Suprapubic skin (tissue), 4 donors: ENCODE measurements around the gene CFAP53. TPM values are rescaled to one million over a fixed set of nuclear protein-coding genes. Genes with fewer than 3 reads are reported as not detected.
A peak's percentile ranks its signal among the peaks of the same experiment; 100 is the strongest.

Source experiments
- DNase-seq, 2 donors: peaks; one replicate each; pipeline ENCODE4 v3.0.0-alpha.2; 2019; ENCODE audit warnings: low spot score in 2 of 2
- H3K27ac ChIP-seq: fragments of 200-600 bp; sonication (generic); one replicate; pipeline ENCODE4 v1.5.1; 2019
- H3K27me3 ChIP-seq: fragments of 200-600 bp; sonication (generic); one replicate; pipeline ENCODE4 v1.5.1; 2019
- H3K36me3 ChIP-seq: fragments of 200-600 bp; sonication (generic); one replicate; pipeline ENCODE4 v1.5.1; 2019
- H3K4me1 ChIP-seq: fragments of 200-600 bp; sonication (generic); one replicate; pipeline ENCODE4 v1.5.1; 2019
- H3K4me3 ChIP-seq: fragments of 200-600 bp; sonication (generic); one replicate; pipeline ENCODE4 v1.5.1; 2019; ENCODE audit warnings: mild to moderate bottlenecking
- H3K9me3 ChIP-seq: fragments of 200-600 bp; sonication (generic); one replicate; pipeline ENCODE4 v1.5.1; 2019
- CTCF ChIP-seq, 2 donors: fragments of 200-600 bp in 1 of 2; fragments of 450-650 bp in 1 of 2; sonication (generic) in 1 of 2; IDR thresholded peaks; one replicate each; pipeline ENCODE4 v1.5.1; 2016 to 2019; ENCODE audit warnings: antibody characterized with exemption in 2 of 2, mild to moderate bottlenecking in 1 of 2, moderate library complexity in 1 of 2
- EP300 ChIP-seq: sonication (generic); formaldehyde crosslinking; IDR thresholded peaks from one replicate; pipeline ENCODE4 v1.6.1; 2017; ENCODE audit warnings: antibody characterized with exemption
- POLR2A ChIP-seq, 2 donors: fragments of 450-650 bp; IDR thresholded peaks; one replicate each; pipeline ENCODE4 v1.6.1; 2017; ENCODE audit warnings: antibody characterized with exemption in 2 of 2, mild to moderate bottlenecking in 2 of 2, moderate library complexity in 2 of 2
- POLR2AphosphoS5 ChIP-seq, 3 donors: sonication (generic); formaldehyde crosslinking; IDR thresholded peaks; one replicate each; pipeline ENCODE4 v1.6.1; 2017; ENCODE audit warnings: antibody characterized with exemption in 3 of 3
- WGBS: methylation state at CpG from one replicate; pipeline ENCODE4 v1.1.5; 2018; 5-methylcytosine and 5-hydroxymethylcytosine counted together
- total RNA-seq, 4 donors: library from RNA; depleted of rRNA; stranded (reverse); fragments of >200 nt; gene quantifications; one replicate each; pipeline ENCODE4 v1.1.0, GENCODE V29; 2016

Gene CFAP53
- total RNA-seq, 4 donors from 2014 or later: 0.34 TPM; not detected in 3

DNA sequence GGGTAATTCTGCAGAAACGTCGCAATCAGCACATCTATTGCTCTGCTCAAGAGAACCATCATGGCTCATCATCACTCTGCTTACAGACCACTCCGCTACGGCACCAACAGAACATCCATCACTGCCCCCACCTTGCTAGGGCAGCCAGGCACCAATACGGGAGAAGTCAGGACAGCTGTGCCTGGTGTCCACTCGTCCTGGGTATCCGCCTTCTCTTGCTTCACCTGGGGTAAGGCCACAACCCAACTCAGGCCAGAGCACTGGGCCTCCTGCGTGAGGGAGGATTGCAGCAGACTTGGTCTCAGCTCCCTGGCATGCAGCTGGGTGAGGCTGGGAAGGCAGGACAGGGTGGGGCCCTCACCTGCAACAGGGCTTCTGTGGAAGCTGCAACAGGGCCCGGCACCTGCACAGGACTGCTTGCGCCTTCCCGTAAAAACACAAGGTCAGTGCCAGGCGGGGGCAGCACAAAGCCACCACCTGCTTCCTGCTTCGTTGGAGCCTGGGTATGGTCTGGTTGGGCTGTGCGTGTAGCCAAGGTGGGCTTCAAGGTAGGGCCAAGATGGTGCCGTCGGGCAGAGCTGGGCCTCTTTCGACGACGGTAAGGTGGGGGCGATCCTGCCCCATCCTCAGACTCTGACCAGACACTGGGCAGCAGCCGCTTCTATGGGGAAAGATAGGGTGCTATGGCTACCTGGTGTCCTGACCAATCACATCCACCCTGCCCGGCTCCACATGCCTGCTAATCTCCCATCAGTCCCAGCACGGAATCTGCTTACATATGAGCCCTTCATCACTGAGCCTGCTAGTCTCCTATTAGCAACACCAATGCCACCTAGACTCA lies 7.1 kb upstream of the CFAP53 start:
- no peak overlapping the region for H3K27ac ChIP-seq
- 87% methylated on average over 11 of the region's 23 CpGs for WGBS
- no peaks in the 10 kb centered on the region for H3K27me3 ChIP-seq
- DNase-seq: no peak
- TF ChIP-seq POLR2A (IDR thresholded peaks at IDR 0.05): no peak
- TF ChIP-seq EP300: no peak
- TF ChIP-seq POLR2AphosphoS5 (IDR thresholded peaks at IDR 0.05): no peak
- no peak for TF ChIP-seq CTCF (IDR thresholded peaks at IDR 0.05)
- H3K36me3 ChIP-seq: peaks cover 77% of the 10 kb centered on the region
- no peaks in the 10 kb centered on the region for H3K4me1 ChIP-seq
- H3K9me3 ChIP-seq: no peaks in the 10 kb centered on the region
- H3K4me3 ChIP-seq: no peak overlapping the region

DNA sequence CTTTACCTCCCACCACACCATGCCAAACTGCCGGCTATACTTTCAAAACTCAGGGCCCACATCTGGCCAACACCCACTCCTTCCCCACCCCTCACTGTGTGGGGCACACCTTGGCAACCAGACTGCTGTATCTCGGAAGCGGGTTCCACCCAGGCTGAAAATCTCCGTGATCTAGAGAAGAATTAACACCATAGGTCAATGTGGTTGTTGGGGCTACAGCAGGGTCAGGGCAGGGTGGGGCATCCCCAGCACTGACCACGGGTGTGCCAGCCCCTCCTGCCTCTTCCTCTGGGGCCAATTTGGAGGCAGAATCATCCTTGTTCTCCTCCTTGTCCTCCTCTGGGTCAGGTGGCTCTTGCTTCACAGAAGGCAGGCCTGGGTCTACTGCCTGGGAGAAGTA lies 6.3 kb upstream of the CFAP53 start:
- H3K36me3 ChIP-seq: peaks cover 77% of the 10 kb centered on the region
- 87% methylated on average over 5 of the region's 5 CpGs for WGBS
- no peak overlapping the region for H3K4me3 ChIP-seq

DNA sequence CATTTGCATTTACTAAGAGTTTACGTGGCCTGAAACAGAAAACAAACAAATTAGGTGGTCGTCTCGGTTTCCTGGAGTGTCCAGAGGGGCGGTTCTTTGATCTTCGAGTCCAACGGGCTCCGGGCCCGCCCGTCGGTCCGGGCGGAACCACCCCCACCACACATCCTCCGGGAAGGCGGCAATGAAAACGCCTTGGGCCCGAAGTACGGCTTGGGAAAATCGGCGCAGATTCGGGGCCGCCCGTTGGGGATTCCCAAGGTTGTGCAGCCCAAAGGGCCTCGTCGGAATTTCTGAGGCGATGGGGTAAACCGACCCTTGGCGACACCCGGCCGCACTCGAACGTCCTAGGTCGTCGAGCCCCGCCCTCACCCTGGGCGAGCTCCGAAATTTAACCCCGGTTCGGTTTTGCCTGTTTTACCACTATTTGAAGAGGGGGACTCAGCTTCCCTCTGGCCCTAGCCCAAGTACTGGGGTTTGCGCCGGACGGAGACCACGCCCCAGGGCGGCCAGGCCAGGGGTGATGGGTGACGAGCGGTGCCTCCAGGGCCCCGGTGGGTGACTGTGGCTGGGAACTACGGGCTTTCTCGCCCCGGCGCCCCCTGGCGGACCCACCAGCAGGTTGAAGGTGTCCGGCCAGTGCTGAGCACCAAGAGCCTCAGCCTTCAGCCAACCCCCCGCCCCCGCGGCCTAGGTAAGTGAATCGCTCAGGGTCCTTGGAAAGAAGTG lies 1.9 kb upstream of the CFAP53 start:
- peak; percentile 35 to 76 for TF ChIP-seq CTCF (IDR thresholded peaks at IDR 0.05)
- TF ChIP-seq EP300: no peak
- no peak for TF ChIP-seq POLR2A (IDR thresholded peaks at IDR 0.05)
- no peak for TF ChIP-seq POLR2AphosphoS5 (IDR thresholded peaks at IDR 0.05)
- peak in 1 of 2 donors; percentile 87 for DNase-seq
- Histone ChIP-seq H3K36me3 (peaks cover 37% of the 10 kb centered on the region), H3K27me3 (no peaks in the 10 kb centered on the region), H3K4me3 (peak overlapping the region; percentile 54), H3K9me3 (no peaks in the 10 kb centered on the region), H3K27ac (peak overlapping the region; percentile 46), H3K4me1 (peaks cover 19% of the 10 kb centered on the region)
- 15% methylated on average over 55 of the region's 56 CpGs for WGBS

More for the DNA sequence above, 6.3 kb upstream of the CFAP53 start:
- DNase-seq: no peak
- peaks cover 4% of the 10 kb centered on the region for H3K4me1 ChIP-seq
- H3K9me3 ChIP-seq: no peaks in the 10 kb centered on the region
- TF ChIP-seq CTCF (IDR thresholded peaks at IDR 0.05): no peak
- no peak for TF ChIP-seq POLR2A (IDR thresholded peaks at IDR 0.05)
- no peak for TF ChIP-seq EP300
- TF ChIP-seq POLR2AphosphoS5 (IDR thresholded peaks at IDR 0.05): no peak
- no peak overlapping the region for H3K27ac ChIP-seq
- H3K27me3 ChIP-seq: no peaks in the 10 kb centered on the region

DNA sequence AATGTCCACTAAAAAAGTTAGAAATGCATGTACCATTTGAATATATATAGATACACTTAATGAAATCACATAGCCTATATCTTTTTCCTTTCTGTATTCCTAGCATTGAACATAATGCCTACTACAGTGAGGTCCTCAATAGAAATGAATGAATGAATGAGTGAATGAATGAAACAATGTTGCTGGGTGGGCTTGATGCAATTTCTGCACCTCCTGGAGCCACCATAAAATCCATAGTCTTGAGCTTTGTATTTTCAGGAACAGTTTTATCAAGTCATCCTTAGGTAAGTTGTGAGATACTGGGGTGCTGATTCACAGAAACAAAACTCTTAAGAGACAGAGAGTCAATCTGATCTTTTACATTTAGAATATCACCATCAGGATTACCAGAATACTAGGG lies 3.3 kb downstream of the CFAP53 start:
- no peak for TF ChIP-seq EP300
- TF ChIP-seq POLR2AphosphoS5 (IDR thresholded peaks at IDR 0.05): no peak
- no peak for TF ChIP-seq CTCF (IDR thresholded peaks at IDR 0.05)
- peaks cover 19% of the 10 kb centered on the region for H3K4me1 ChIP-seq

DNA sequence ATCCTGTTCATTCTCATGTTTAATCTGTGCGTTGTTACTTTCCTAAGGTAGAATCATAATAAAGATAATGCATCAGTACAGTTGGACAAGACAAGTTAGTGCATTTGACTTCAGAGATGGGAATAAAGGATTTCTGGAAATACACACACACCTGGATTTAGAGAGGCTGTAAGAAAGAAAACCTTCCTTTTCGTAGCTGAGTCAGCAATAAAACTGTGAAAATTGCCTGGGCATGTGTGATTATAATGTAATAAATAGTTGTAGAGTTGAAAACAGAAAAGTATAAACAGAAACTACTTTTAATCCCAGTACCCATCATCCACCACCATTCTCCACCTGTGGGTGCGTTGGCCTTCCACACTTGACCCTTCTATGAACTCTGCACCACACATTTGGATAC lies 15.4 kb downstream of the CFAP53 start:
- H3K27ac ChIP-seq: no peak overlapping the region
- WGBS: 82% methylated on average over 3 of the region's 3 CpGs
- DNase-seq: no peak
- no peak overlapping the region for H3K4me3 ChIP-seq
- no peaks in the 10 kb centered on the region for H3K4me1 ChIP-seq
- no peaks in the 10 kb centered on the region for H3K9me3 ChIP-seq
- H3K36me3 ChIP-seq: no peaks in the 10 kb centered on the region
- no peak for TF ChIP-seq POLR2AphosphoS5 (IDR thresholded peaks at IDR 0.05)
- no peak for TF ChIP-seq CTCF (IDR thresholded peaks at IDR 0.05)
- TF ChIP-seq EP300: no peak
- no peak for TF ChIP-seq POLR2A (IDR thresholded peaks at IDR 0.05)
- no peaks in the 10 kb centered on the region for H3K27me3 ChIP-seq

More for the DNA sequence above, 3.3 kb downstream of the CFAP53 start:
- Histone ChIP-seq H3K4me3 (no peak overlapping the region), H3K27ac (no peak overlapping the region), H3K36me3 (no peaks in the 10 kb centered on the region), H3K9me3 (no peaks in the 10 kb centered on the region), H3K27me3 (no peaks in the 10 kb centered on the region)
- DNase-seq: no peak
